OCI-LY7 (cell line): ENCODE measurements around the gene LEMD1. TPM values are rescaled to one million over a fixed set of nuclear protein-coding genes. Genes with fewer than 3 reads are reported as not detected.

Source experiments
- BruUV-seq: library from RNA; stranded (reverse); fragments of 400-500 nt; replicated peaks from 2 replicates; lab custom pipeline; 2021; lab: Mats Ljungman, UMichigan
- CTCF ChIA-PET: fragments of 300-600 bp; sonication (Branson Sonifier 250); formaldehyde crosslinking; loops from one replicate; lab custom pipeline; 2022; ENCODE audit warnings: antibody characterized with exemption; ENCODE audit not compliant: unreplicated experiment; lab: Charles Lee
- POLR2A ChIA-PET: fragments of 300-600 bp; sonication (Branson Sonifier 250); formaldehyde crosslinking; loops from one replicate; lab custom pipeline; 2022; ENCODE audit warnings: antibody characterized with exemption; lab: Charles Lee
- DNase-seq: peaks from one replicate; pipeline ENCODE4 v3.0.0-alpha.2; 2015; ENCODE audit warnings: low spot score
- H2AFZ ChIP-seq: fragments of 200-600 bp; sonication (generic), shearing (Covaris generic); 2 replicates; pipeline ENCODE4 v1.6.1; 2014; ENCODE audit warnings: mild to moderate bottlenecking, antibody characterized with exemption, low read length, moderate library complexity
- H3K27ac ChIP-seq: fragments of 200-600 bp; sonication (generic); 2 replicates; pipeline ENCODE4 v1.5.1; 2014; ENCODE audit warnings: mixed run types, low read depth, mild to moderate bottlenecking, moderate library complexity, low read length, inconsistent platforms; ENCODE audit not compliant: poor library complexity, severe bottlenecking
- H3K36me3 ChIP-seq: fragments of 200-600 bp; sonication (generic); 2 replicates; pipeline ENCODE4 v1.6.1; 2014; ENCODE audit warnings: mild to moderate bottlenecking, antibody characterized with exemption, low read length, moderate library complexity, mixed read lengths; ENCODE audit not compliant: insufficient read depth
- H3K4me1 ChIP-seq: fragments of 200-600 bp; sonication (generic); 2 replicates; pipeline ENCODE4 v1.5.1; 2014; ENCODE audit warnings: mild to moderate bottlenecking, low read length; ENCODE audit not compliant: insufficient read depth, poor library complexity, severe bottlenecking
- H3K4me2 ChIP-seq: fragments of 200-600 bp; sonication (generic); 2 replicates; pipeline ENCODE4 v1.6.1; 2014; ENCODE audit warnings: mild to moderate bottlenecking, low read length
- H3K4me3 ChIP-seq: fragments of 200-600 bp; sonication (generic); 2 replicates; pipeline ENCODE4 v1.5.1; 2014; ENCODE audit warnings: mild to moderate bottlenecking, low read depth, low read length; ENCODE audit not compliant: poor library complexity, severe bottlenecking
- H3K79me2 ChIP-seq: fragments of 200-600 bp; sonication (generic); 2 replicates; pipeline ENCODE4 v1.6.1; 2016; ENCODE audit warnings: low read depth, mild to moderate bottlenecking, low read length, moderate library complexity, mixed read lengths; ENCODE audit not compliant: insufficient read depth
- H3K9me2 ChIP-seq: fragments of 200-600 bp; sonication (generic); 2 replicates; pipeline ENCODE4 v1.6.1; 2016; ENCODE audit warnings: mild to moderate bottlenecking, low read length, mixed read lengths; ENCODE audit not compliant: insufficient read depth
- H3K9me3 ChIP-seq: fragments of 200-600 bp; sonication (generic); 2 replicates; pipeline ENCODE4 v1.6.1; 2014; ENCODE audit warnings: mild to moderate bottlenecking, mixed run types, low read length, mixed read lengths
- H4K20me1 ChIP-seq: fragments of 200-600 bp; sonication (generic); 2 replicates; pipeline ENCODE4 v1.6.1; 2014; ENCODE audit warnings: mild to moderate bottlenecking, antibody characterized with exemption, low read length, moderate library complexity, mixed read lengths; ENCODE audit not compliant: insufficient read depth
- CTCF ChIP-seq: fragments of 200-600 bp; sonication (generic); conservative IDR thresholded peaks from 2 replicates; pipeline ENCODE4 v1.5.1; 2014; ENCODE audit warnings: mild to moderate bottlenecking, antibody characterized with exemption, low read length, moderate library complexity, mixed read lengths
- EZH2phosphoT487 ChIP-seq: fragments of 200-600 bp; sonication (generic); IDR thresholded peaks from 2 replicates; pipeline ENCODE4 v1.6.1; 2018; ENCODE audit warnings: low read depth, borderline replicate concordance, mild to moderate bottlenecking, mixed run types, antibody characterized with exemption, low read length, moderate library complexity, mixed read lengths
- intact Hi-C: fragments of 100-400 bp; cut with micrococcal nuclease; formaldehyde crosslinking; loops from one replicate; pipeline ENCODE4 v1.10.0; 2022; ENCODE audit not compliant: unreplicated experiment
- microRNA-seq: library from miRNA; unstranded; fragments of <30 nt; microRNA quantifications from one replicate; pipeline ENCODE4 v1.2.0, GENCODE V29; 2022; ENCODE audit warnings: borderline replicate concordance
- small RNA-seq: library from RNA; depleted of rRNA; stranded (forward); fragments of <200 nt; gene quantifications from one replicate; pipeline ENCODE3, GENCODE V24; 2014
- total RNA-seq, 2 experiments: library from RNA; depleted of rRNA in 1 of 2; stranded (reverse); fragments of >200 nt in 1 of 2; shearing (Covaris generic) in 1 of 2; gene quantifications; 2 replicates each; pipeline ENCODE4 v1.2.3, GENCODE V29; 2014 to 2022

The LEMD1 gene
- total RNA-seq, 2 experiments from 2014 or later = 0.44 to 0.63 TPM

GRCh38 chr1:205332015-205332791 is 89.7 kb downstream of the LEMD1 start:
- POLR2A ChIA-PET = no interaction called here

More at GRCh38 chr1:205332015-205332791, 89.7 kb downstream of the LEMD1 start:
- Histone ChIP-seq H3K9me3 (no peaks in the 10 kb centered on the region), H3K4me2 (no peak overlapping the region), H3K27ac (no peak overlapping the region), H3K36me3 (no peaks in the 10 kb centered on the region), H3K79me2 (no peaks in the 10 kb centered on the region), H3K9me2 (no peaks in the 10 kb centered on the region), H2AFZ (no peak overlapping the region), H3K4me1 (no peaks in the 10 kb centered on the region), H4K20me1 (no peaks in the 10 kb centered on the region), H3K4me3 (no peak overlapping the region)
- DNase-seq = no peak
- BruUV-seq = no TSS peak
- intact Hi-C loops = no loop called here
- TF ChIP-seq CTCF (no peak), EZH2phosphoT487 (no peak)
- CTCF ChIA-PET = interaction anchor here (0.5 to 1.1 kb wide), 2 partner anchors 192 to 194 kb away, joined by 3 to 4 read pairs; no protein-coding TSS in a partner anchor

Small RNA genes within 50 kb of the gene (microRNA-seq; reads per million reads assigned to microRNA genes)
- gene MIR135B = not detected

Small RNA genes within 50 kb of the gene (small RNA-seq; reads per million reads assigned to genes)
- gene MIR135B = not detected
- not detected for gene SNRPGP10

Other genes with a start within 250 kb of the LEMD1 start
- 4.7 and 5.0 TPM in 2 replicates for gene DSTYK, start 210.4 kb downstream of the LEMD1 start, total RNA-seq (2014; rRNA removed; shearing (Covaris generic))
- 6.6 TPM in 2 replicates for gene DSTYK, start 210.4 kb downstream of the LEMD1 start, total RNA-seq (2022)
- gene TMCC2, start 194.1 kb downstream of the LEMD1 start, total RNA-seq (2014; rRNA removed; shearing (Covaris generic)) = 7.0 and 7.8 TPM in 2 replicates
- gene TMCC2, start 194.1 kb downstream of the LEMD1 start, total RNA-seq (2022) = 5.2 and 6.2 TPM in 2 replicates
- 6.5 and 9.1 TPM in 2 replicates for gene NUAK2, start 100.3 kb downstream of the LEMD1 start, total RNA-seq (2014; rRNA removed; shearing (Covaris generic))
- gene NUAK2, start 100.3 kb downstream of the LEMD1 start, total RNA-seq (2022) = 5.3 and 7.9 TPM in 2 replicates
- gene KLHDC8A, start 65.1 kb downstream of the LEMD1 start, total RNA-seq (2014; rRNA removed; shearing (Covaris generic)) = not detected in 2 replicates
- gene KLHDC8A, start 65.1 kb downstream of the LEMD1 start, total RNA-seq (2022) = not detected in 2 replicates
- gene BLACAT1, start 34.0 kb upstream of the LEMD1 start, total RNA-seq (2014; rRNA removed; shearing (Covaris generic)) = 0.19 TPM in 1 of 2 replicates, not detected in the other
- gene BLACAT1, start 34.0 kb upstream of the LEMD1 start, total RNA-seq (2022) = 0.29 and 0.48 TPM in 2 replicates
- gene CDK18, start 82.6 kb upstream of the LEMD1 start, total RNA-seq (2014; rRNA removed; shearing (Covaris generic)) = 10.1 and 10.9 TPM in 2 replicates
- gene CDK18, start 82.6 kb upstream of the LEMD1 start, total RNA-seq (2022) = 21.2 and 24.1 TPM in 2 replicates
- 26.4 and 29.1 TPM in 2 replicates for gene ELK4, start 210.0 kb upstream of the LEMD1 start, total RNA-seq (2014; rRNA removed; shearing (Covaris generic))
- 82.7 and 88.3 TPM in 2 replicates for gene ELK4, start 210.0 kb upstream of the LEMD1 start, total RNA-seq (2022)